Lower leg skin (tissue), 3 donors: Measurements from ENCODE around the gene IL2RA.

Experiments used
- CTCF ChIP-seq, 3 donors: fragments of 450-650 bp; IDR thresholded peaks; one replicate each; pipeline ENCODE4 v1.5.1; 2016; ENCODE audit warnings: antibody characterized with exemption in 3 of 3, mild to moderate bottlenecking in 3 of 3, moderate library complexity in 2 of 3
- POLR2A ChIP-seq, 2 donors: fragments of 450-650 bp; IDR thresholded peaks; one replicate each; pipeline ENCODE4 v1.6.1; 2016 to 2017; ENCODE audit warnings: antibody characterized with exemption in 2 of 2, mild to moderate bottlenecking in 1 of 2, moderate library complexity in 1 of 2

GRCh38 chr10:5977471-5978229 is 84.5 kb downstream of the IL2RA start, which contains the start of gene IL15RA:
- no peak for TF ChIP-seq CTCF (IDR thresholded peaks at IDR 0.05)
- peak in 1 of 2 donors; percentile 2 for TF ChIP-seq POLR2A (IDR thresholded peaks at IDR 0.05)
